ENCODE measurements around the gene DOK5. TPM values are rescaled to one million over a fixed set of nuclear protein-coding genes. Genes with fewer than 3 reads are reported as not detected.

Gene DOK5
- total and polyA plus RNA-seq, 2 donors (not counting 3 experiments of a cell fraction or from before 2014, with no cell fraction given), result 3.5 to 14.2 TPM

DNA sequence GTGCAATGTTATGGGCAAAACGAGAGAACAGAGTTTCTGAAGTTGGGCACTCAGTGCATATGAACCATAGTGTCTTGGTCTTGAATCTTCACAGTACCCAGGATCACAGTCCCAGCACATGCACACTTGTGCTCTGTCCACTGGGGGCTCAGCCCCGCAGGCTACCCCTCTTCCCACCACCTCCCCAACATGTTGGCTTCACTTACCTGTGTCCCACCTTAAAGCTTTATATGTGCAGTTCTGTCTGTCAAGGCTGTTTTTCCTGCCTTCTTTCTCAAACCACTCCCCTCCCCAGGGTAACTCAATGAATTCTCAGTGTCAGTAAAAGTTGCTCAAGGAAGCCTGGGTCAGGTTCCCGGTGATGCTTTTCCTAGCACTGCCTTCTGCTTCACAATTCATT, 129.9 kb downstream of the DOK5 start:
- no peak overlapping the region for H3K27ac ChIP-seq (ENCODE audit: insufficient read depth, low read depth, low read length)

More for the DNA sequence above, 129.9 kb downstream of the DOK5 start:
- no peaks in the 10 kb centered on the region for H3K79me2 ChIP-seq (ENCODE audit: control insufficient read depth, insufficient read depth, low read length)
- H3K9me1 ChIP-seq (replicated peaks; ENCODE audit: control insufficient read depth, extremely low read depth, insufficient read depth, low read length), result no peaks in the 10 kb centered on the region
- H3K4me2 ChIP-seq (ENCODE audit: insufficient read depth, low read length), result no peak overlapping the region
- H3K4me1 ChIP-seq (ENCODE audit: control insufficient read depth, extremely low read depth, insufficient read depth, low read length), result no peaks in the 10 kb centered on the region
- CTCF ChIA-PET, result no interaction called here
- no peaks in the 10 kb centered on the region for H3K9me3 ChIP-seq (replicated peaks; ENCODE audit: control insufficient read depth, insufficient read depth, low read length)
- H4K20me1 ChIP-seq (replicated peaks; ENCODE audit: control insufficient read depth, extremely low read depth, insufficient read depth, low read length), result no peaks in the 10 kb centered on the region
- DNase-seq (ENCODE audit: low read depth, low spot score) (no peak), FAIRE-seq (no peak)
- H3K9ac ChIP-seq (replicated peaks; ENCODE audit: extremely low read depth, insufficient read depth, low read length), result no peak overlapping the region
- no TSS peak for BruUV-seq (replicated peaks)
- POLR2A ChIA-PET, result no interaction called here
- H3K27me3 ChIP-seq (ENCODE audit: control insufficient read depth in 2 of 2, insufficient read depth in 2 of 2, low read length in 2 of 2), result no peaks in the 10 kb centered on the region
- H3K4me3 ChIP-seq (replicated peaks in 1 of 3; ENCODE audit: insufficient read depth in 1 of 3, low read depth in 1 of 3, low read length in 3 of 3), result no peak overlapping the region
- TF ChIP-seq, protein P1, sequence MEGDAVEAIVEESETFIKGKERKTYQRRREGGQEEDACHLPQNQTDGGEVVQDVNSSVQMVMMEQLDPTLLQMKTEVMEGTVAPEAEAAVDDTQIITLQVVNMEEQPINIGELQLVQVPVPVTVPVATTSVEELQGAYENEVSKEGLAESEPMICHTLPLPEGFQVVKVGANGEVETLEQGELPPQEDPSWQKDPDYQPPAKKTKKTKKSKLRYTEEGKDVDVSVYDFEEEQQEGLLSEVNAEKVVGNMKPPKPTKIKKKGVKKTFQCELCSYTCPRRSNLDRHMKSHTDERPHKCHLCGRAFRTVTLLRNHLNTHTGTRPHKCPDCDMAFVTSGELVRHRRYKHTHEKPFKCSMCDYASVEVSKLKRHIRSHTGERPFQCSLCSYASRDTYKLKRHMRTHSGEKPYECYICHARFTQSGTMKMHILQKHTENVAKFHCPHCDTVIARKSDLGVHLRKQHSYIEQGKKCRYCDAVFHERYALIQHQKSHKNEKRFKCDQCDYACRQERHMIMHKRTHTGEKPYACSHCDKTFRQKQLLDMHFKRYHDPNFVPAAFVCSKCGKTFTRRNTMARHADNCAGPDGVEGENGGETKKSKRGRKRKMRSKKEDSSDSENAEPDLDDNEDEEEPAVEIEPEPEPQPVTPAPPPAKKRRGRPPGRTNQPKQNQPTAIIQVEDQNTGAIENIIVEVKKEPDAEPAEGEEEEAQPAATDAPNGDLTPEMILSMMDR (IDR thresholded peaks at IDR 0.05; ENCODE audit: extremely low read depth in 1 of 2, insufficient read depth in 1 of 2, low read depth in 1 of 2, low read length in 2 of 2), result no peak
- TF ChIP-seq GATA2 (IDR thresholded peaks at IDR 0.05; ENCODE audit: insufficient read depth, insufficient read length, low read depth, low read length) (no peak), FOS (IDR thresholded peaks at IDR 0.05; ENCODE audit: borderline replicate concordance, insufficient read depth, low read length) (no peak), JUN (IDR thresholded peaks at IDR 0.05; ENCODE audit: borderline replicate concordance, insufficient read depth, insufficient read length, low read depth) (no peak), EZH2 (IDR thresholded peaks at IDR 0.05; ENCODE audit: borderline replicate concordance, low read depth, low read length, severe bottlenecking) (no peak), POLR2AphosphoS5 (IDR thresholded peaks at IDR 0.05; ENCODE audit: insufficient read depth, low read depth, low read length) (no peak), POLR2A (IDR thresholded peaks at IDR 0.05; ENCODE audit: low read depth, low read length) (no peak), MYC (IDR thresholded peaks at IDR 0.05; ENCODE audit: low read depth, low read length) (no peak)
- TF ChIP-seq, protein P2, sequence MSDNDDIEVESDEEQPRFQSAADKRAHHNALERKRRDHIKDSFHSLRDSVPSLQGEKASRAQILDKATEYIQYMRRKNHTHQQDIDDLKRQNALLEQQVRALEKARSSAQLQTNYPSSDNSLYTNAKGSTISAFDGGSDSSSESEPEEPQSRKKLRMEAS (IDR thresholded peaks at IDR 0.05; ENCODE audit: insufficient read depth, insufficient read length), result no peak
- no peak overlapping the region for H2AFZ ChIP-seq (ENCODE audit: low read depth, low read length)
- dilution Hi-C loops (cut with MboI; ENCODE audit: extremely low pct_ligation_motif_present, low sequenced_read_pairs), result no loop called here
- intact Hi-C loops (cut with micrococcal nuclease), result no loop called here
- H3K36me3 ChIP-seq (ENCODE audit: control insufficient read depth in 2 of 2, extremely low read depth in 1 of 2, insufficient read depth in 2 of 2, low read length in 2 of 2), result no peaks in the 10 kb centered on the region
